HG03095 (cell line): ENCODE results near the gene EXOSC10.

Experiments
- ATAC-seq: cut with Tn5 transposase; IDR thresholded peaks from one replicate; pipeline ENCODE4 v1.9.1; 2021; ENCODE audit warnings: moderate library complexity; ENCODE audit not compliant: unreplicated experiment

The EXOSC10 gene

DNA sequence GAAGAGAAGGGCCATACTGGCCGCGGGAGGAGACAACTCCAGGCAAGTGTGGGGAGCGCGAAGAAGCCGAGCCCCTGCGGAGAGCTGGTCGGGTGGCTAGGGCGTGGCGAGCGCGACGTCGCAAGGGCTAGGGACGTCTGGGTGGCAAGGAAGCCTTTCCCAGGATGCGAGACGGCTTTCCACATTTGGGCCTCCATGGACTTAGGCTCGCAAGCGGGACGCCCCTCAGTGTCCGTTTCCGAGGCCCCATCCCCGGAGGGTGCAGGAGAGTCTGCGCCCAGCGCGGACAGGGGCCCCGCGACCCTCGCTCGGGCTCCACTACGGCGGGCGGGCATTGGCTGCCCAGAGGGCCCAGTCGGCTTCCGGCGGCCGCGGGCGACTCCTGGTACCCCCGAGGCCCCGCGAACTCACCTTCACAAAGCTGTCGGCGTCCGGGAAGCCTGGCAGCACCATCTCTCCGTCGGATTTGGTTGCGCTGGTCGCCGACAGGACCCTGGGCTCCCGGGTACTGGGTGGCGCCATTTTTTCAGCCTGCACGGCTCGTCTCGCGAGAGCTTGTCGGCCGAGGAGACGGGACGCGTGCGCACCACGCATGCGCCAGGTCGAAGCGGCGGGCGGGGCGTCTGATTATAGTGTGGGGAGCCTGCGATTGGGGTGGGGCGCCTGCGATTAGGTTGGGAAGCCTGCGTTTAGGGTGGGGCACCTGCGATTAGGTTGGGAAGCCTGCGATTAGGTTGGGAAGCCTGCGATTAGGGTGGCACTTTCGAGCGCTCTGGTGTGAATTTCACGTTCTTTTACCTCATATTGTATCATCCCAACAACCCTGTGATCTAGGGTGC is at the start of gene EXOSC10:
Gene EXOSC10, minus strand, starts transcription at position 560 of the 839 bp plus-strand sequence. Its CDS starts 38 bp downstream, at position 522.
- ATAC-seq, result peak; percentile 86

DNA sequence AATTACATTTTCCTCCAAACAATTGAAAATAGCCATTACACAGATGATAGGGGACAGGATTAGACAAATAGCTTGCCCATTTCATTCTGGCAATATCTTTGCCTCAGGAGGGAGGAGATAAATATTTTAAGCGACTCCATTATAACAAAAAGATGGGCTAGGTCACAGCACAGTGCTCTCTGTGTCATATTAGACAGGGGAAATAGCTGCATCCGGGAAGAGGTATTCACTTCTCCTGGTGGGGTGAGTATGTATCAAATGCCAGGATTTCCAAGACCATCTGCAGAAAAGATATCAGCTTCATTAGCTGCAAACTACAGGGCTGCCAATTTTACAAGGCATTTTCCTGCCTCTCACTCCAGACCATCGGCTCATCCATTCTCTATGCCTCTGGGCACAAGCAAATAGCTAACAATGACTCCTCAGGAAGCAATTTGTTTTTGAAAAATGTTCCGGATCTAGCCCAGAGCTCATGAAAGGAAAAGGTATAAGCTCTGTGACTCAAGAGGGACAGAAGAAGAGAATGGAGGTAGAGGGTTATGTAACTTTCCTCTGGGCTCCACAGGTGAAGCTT is 47.6 kb upstream of the EXOSC10 start:
- ATAC-seq, result no peak

DNA sequence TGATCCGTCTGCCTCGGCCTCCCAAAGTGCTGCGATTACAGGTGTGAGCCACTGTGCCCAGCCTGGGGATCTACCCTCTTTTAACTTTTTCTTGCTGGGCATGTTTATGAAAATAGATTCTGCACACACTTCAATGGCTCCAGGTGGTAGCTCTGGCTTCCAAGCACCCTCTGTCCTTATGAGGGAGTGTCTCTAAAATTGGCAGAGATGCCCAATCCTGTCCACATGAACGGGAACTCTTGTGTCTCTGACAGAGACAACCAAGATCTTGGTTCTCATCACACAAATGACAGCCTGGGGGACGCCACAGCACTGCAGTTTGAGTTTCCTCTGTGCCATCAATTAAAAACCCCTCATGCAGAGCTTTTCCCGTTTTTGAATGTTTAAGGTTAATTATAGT is 46.1 kb upstream of the EXOSC10 start:
- no peak for ATAC-seq

DNA sequence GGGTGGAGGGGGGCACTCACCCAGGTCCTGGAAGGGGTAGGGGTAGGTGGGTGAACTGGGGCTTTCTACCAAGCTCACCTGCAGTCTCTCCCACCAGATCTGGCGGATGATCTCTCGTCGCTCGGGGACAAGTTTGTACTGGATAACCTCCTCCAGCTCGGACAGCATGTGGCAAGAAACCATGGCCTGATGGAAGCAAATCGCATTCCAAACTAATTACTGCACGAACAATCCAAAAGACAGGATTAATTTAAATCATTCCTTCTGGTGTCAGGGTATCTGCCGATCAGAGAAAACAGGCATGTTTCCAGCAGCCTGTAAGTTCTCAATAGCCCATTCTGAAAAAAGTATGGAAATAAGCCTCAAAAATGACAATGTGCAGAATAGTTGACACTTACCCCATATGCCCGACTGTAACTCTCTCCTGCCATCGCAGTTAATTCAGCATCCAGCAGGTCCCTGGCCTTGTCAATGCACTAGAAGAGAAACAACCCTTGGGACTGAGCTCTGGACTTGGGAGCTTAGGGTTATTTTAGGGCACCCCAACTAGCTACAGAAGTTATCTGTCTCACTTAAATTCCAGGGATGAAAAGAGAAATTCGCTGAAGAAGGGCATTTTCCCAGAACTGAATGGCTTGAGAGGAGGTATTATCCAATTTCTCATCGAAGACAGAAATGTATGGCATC is 45.0 kb upstream of the EXOSC10 start:
- ATAC-seq, result no peak

DNA sequence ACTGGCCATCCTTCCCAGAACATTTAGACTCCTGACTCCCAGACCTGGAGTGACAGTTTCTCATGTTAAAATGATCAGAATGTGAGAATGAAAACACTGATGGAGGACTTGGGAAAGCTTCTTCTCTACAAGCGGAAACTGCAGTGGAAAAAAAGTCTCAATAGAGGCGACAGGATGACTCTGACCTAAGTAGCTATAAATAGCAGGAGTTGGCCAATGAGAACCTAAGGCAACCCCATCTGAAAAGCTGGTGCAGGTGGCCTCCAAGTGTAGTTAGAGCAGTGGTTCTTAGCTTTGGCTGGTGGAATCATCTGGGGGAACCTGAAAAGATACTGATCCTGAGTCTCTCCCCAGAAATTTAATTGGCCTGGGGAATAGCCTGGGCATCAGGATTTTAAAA is 44.2 kb upstream of the EXOSC10 start:
- no peak for ATAC-seq

DNA sequence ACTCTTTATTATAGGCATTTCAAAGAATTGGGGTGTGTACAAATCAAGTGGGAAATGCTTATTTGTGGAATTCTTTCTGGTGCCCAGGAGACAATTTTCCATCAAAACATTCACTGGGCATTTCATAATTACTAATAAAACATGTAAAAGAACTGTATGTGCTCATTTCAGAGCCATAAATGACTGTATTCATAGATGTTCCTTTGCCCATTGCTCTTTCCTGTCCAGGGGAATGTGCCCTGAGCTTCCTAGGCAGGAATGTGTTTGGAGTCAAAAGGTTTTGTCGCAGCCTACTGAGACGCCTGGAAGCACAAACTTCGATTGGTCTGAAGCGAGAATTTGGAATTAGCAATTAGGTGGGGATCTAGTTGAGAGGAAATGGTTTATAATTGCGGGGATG is 43.7 kb upstream of the EXOSC10 start:
- no peak for ATAC-seq

DNA sequence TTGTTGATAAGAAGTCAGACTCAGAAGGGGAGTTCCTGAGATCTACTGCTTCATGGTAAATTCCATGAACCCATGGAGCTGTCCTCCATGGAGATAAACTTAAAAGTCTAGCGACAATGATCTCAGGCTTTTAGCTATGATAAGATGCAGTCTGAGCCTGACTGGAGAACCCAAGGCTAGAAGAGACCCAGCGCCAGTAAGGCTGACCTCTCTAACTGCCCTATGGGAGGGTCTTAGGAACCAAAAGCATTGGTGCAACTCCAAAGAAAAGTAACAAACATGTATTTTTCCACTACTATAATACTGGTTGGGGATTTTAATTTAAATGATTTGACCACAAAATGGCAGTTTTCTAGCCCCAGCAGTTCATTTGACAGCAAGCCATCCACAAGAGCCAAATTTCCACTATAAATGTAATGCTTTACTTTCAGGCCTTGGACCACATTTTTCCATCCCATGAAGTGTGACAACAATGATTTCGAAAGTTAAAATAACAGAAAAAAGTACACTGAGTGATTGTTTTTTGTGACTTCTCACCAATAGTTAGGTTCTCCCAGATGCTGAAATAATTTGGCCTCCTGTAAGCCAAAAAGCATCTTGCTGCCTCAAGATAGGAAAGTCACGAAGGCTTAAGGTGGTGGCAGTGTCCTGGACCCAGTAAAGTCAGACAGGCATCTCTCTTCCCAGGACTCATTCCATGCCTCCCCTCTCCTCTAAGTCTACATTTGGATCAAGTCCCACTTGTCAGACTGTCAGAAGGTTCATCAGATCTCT is 43.1 kb upstream of the EXOSC10 start:
- no peak for ATAC-seq

DNA sequence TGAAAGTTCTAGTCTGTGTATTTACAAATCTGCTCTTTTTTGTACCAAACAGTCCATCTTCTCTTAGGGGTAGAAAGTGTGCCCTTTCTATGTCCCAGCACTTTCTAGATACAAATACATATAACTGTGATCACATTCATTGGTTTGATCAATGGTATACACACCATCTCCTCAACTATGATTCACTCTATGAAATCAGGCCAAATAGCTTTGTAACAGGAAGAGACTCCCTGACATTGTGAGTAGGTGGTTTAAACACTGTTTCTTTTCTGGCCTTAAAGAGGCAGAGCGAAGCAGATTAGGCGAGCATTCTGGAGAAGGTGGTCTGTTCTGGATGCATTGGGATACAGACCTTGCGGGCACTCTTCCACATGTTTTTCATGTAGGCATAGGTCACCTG is 39.3 kb upstream of the EXOSC10 start:
- ATAC-seq, result no peak

DNA sequence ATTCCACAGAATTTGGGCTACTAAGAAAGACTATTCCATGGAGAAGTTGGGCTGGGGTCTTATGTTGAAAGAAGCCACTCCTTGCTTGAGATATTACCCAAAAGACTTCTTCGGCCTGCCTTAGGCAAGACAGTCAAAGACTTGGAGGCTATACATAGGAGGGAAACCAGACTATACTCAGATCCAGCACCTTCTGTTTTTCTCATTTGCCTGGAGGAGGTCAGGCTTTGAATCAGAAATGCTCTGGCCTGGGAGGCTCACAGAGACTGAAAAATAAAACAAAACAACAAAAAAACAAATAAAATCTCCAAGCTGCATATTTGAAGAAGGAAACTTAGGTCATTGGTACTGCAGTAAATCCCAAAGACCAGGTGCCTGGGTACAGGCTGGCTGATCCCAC is 38.4 kb upstream of the EXOSC10 start:
- no peak for ATAC-seq

DNA sequence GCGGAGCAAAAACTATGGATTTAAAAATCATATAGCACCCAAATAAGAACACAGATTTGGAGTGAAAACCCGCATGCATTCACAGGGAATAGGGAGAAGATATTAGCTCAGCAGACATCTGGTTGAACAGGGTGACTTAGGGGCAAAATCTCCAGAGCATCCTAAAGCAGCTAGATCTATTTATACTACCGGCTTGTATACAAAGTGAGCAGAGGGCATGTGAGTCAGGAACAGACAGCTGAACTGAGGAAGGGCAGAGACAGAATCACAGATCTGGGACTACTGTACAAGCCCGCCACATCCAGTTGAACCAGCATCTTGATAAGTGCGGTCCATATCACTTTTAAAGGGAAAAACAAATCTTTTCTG is 35.2 kb upstream of the EXOSC10 start:
- ATAC-seq, result no peak

DNA sequence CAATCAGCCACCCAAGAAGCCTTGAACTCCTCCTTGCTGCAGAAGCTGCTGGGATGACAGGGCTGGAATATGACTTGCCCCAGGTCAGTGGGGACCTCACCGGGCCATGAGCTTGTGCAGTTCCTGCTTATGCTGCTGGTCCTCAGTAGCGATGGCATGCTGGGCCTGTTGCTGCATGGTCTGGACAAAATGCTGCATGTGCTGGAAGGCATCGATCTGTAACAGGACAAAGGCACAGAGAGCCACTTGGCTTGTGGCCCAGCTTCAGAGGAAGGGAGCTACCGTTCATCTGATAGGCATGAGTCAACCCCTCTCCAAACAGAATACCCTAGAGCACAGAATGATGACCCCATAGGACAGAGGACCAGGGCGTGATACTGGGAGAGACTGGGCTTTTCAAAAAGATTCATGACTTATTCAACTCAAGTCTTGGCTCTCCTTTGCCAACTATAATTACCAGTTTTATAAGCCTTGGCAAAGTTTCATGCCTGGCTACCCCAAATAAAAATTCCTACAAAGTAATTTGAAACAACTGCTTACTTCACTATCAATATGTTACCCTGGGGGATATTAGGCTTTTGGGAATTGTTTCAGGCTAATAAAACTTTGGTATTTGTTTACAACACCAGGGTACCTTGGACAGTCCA is 34.7 kb upstream of the EXOSC10 start:
- no peak for ATAC-seq

DNA sequence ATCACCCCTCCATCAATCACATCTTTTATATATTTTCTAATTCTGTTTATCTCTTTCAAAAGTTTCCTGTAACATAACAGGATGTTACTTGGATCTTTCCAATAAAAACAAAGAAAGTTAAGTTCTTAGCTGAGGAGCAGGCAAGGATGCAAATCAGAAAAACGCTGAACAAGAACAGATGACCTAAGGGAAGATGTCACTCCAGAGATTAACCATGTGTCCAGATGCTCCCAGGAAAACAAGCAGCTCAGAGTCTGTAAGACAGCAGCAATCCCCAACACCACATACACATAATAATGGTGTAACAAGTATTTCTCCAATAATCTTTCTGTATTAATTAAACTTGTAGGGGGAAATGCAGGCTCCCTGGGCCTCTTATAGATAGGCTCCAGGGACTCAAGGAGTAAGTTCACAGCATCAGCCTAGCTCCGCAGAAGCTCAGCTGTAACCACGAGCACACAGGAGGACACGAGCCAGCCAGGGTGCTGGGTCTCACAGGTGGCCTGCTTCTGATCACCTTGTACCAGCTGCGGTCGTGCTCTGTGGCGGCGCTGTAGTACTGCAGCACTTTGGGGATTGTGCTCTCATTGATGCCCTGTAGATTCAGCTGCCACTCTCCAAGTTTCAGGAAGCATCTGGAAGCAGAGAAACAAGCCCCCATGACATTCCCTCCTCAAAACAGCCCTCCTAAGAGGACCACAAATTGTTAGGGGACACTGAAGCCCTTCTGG is 33.1 kb upstream of the EXOSC10 start:
- no peak for ATAC-seq

DNA sequence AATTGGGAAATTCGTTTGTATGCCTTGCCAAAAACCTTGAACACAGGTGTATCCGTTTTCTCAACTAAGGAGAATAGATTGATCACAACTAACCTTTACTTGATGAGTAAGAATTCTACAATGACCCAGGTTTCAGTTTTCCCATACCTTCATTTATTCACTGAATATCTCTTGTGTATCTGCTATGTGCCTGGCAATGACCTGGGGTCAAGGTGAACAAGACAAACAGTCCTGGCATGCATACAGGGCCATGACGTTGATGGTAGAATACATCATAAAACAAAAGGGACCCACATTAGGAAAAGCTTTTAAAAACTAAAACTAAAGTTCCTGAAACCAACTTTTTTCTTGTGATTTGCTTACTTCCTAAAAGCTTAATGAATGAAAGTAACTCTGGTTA is 32.1 kb upstream of the EXOSC10 start:
- ATAC-seq, result no peak

DNA sequence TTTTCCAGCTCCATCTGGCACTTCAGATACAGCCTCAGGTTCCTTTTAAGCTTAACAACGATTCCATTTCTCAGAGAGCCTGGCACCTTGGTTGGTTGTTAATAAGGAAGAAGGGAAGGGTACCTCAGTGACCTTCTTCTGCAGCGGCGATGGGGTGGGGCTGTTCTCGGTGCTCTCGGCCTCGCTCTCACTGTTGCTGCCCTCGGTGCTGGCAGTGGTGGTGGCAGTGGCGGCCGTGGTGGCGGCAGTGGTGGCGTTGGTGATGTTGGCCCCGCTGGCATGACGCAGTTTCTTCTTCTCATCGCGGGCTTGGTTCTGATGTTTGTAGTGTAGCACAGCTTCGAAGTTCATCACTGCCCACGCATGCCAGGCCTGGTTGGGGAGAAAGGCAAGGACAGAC is 30.7 kb upstream of the EXOSC10 start:
- no peak for ATAC-seq

DNA sequence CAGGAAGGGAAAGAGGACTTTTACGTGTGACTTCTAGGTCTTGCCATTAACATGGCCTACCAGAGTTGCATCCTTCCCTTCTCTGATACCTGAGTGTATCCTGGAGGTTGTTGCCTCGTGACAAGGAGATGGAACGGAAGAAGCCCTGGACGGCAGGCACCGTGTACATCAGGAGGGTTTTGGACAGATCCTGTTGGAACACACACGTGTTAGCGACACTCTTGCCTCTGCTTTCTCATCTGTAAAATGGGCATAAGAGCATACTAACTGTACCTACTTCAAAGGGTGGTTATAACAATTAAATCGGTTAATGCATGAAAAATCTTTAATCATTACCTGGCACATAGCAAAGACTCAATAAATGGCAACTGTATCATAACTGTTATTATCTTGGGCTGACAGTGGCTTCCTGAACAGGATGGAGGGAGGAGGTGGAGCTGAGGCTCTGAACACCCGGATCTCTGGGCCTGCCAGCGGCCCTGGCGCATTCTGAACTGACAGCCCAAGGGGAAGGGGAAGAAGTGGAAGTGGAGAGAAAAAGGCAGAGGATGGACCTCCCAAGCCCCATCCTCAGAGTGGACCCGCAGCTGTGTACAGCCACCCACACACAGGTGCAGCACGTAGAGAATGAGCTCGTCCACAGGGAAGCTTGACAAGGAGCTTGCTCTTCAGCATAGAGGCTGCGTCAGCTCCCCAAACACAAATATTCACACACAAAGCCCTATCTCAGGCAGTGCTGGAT is 30.2 kb upstream of the EXOSC10 start:
- no peak for ATAC-seq

DNA sequence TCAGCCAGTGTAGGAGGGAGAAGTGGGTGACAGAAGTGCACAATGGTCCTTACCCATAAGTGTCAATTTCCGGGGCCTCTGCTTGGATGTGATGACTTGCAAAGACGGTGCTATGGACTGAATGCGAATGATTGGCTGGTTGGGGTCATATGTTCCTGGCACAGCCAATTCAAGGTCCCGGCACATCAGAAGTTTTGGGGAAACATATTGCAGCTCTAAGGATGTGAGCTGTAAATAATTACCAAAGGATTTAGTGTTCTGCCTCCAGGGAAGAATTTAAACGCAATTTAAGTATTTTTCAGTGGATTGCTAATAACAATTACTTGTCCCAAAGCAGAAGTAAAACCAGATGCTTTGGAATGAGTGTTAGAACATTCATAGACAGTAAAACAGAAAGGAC is 26.9 kb upstream of the EXOSC10 start:
- no peak for ATAC-seq

DNA sequence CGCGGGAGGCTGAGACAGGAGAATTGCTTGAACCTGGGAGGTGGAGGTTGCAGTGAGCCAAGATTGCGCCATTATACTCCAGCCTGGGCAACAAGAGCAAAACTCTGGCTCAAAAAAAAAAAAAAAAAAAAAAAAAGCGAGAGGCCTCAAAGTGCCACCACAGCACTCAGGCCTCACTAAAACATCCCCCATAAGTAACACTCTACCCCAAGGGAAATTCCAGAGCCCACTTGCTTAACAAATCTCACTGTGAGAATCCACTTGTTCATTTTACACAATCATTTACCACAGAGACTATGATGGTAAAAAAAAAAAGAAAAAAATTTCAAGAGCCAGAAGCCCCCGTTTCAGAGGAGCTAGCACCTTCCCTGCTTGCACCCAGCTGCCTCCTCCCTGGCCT is 26.3 kb upstream of the EXOSC10 start:
- ATAC-seq, result no peak

DNA sequence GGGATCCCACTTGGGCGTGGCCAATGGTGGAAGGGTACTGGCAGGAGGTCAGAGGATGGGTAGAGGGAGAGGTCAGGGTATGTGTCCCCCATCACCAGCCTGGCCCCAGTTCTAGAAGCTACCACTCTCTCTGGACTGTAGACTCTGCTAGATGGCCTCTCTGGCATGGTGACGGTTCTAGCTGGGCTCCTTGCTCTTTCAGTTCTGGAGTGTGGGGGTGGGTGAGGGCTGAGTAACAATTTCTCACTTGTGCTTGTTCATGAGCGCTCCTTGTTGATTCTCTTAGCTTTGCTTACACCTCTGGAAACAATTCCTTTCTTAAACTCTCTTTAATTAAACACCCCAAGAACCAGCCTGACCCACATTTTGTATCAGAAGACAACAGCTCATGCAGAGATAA is 25.3 kb upstream of the EXOSC10 start:
- no peak for ATAC-seq

DNA sequence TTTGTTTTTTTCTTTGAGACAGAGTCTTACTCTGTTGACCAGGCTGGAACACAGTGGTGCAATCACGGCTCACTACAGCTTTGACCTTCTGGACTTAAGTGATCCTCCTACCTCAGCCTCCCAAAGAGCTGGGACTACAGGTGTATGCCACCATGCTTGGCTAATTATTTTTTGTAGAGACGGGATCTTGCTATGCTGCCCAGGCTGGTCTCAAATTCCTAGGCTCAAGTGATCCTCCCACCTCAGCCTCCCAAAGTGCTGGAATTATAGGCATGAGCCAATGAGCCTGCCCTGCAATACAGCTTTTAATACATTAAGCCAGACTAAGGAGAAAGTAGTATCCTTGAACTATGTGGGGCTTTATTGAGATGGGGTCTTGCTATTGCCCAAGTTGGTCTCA is 16.6 kb upstream of the EXOSC10 start:
- no peak for ATAC-seq

DNA sequence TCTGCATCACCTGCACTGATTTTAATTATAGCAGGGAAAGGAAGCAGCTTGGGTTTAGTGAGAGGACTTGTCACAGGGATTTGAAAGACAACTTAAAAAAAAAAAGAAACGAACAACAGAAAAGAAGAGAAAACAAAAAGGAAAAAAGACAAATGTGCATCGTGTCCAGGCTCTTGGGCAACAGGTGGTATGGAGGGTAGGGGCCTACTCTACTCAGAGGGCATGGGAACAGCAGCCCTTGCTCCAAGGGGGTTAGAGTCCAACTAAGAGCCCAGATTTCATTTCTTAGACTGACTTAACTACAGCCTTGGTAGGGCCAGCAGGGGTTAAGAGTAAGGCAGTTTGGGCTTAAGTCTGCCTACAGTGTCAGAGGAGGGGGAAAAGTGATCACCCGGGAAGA is 15.3 kb upstream of the EXOSC10 start:
- no peak for ATAC-seq
